ENCODE results near the gene SENP8.
"Not testable (repeated sequence)": the region's sequence is repeated elsewhere in the genome, so short reads cannot be mapped to it uniquely, and the experiment has no call there.

The SENP8 gene

DNA sequence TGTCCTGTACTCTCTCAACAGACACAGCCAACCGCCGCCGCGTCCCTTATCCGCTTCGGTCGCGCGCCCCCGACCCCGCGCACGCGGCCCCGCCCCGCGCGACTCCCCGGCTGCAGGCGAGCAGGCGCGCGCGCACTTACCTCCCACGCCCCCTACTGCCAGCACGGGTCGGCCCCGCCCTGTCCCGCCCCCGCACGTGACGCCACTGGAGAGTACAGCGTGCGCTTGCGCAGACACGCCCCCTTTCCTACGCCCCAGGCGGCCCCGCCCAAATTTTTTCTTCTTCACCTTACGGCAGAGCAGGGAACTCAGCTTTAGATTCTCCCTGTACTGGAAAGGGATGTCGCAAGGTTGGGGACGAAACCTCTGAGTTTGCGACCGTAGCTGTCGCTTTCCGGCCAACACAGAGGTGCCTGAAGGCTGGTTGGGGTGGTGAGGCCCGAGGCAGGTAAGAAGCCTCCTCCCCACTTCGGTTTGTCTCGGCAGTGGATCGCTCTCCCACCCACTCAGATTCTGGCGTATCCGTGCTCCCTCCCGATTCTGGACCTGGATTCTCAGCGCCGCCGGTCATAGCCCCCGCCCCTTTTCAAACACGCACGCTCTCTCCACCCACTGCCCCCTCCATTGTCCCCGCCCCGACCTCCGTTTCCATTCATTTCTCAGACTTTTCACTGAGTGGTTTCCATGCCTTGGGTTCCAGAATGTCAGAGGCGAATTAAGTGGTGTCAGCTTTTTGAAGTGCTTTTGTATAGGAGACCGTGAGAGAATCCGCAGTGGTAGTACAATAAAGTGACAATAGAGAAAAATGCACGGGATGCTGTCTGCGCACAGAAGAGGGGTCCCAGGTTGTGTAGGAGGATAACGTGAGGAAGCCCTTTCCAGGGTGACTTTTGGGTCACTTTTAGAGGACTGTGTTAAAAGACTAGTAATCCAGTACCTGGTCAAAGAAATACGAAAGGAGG, at the start of gene SENP8, which contains the start of gene MYO9A:
Gene SENP8, plus strand, starts transcription at position 387 of the 962 bp plus-strand sequence. CDS start 21,221 bp downstream, outside the sequence.
Gene MYO9A, minus strand, starts transcription at position 134 of the 962 bp plus-strand sequence. CDS start 71,587 bp downstream, outside the sequence.
- peak; percentile 87 for DNase-seq (ENCODE audit: low read depth)

DNA sequence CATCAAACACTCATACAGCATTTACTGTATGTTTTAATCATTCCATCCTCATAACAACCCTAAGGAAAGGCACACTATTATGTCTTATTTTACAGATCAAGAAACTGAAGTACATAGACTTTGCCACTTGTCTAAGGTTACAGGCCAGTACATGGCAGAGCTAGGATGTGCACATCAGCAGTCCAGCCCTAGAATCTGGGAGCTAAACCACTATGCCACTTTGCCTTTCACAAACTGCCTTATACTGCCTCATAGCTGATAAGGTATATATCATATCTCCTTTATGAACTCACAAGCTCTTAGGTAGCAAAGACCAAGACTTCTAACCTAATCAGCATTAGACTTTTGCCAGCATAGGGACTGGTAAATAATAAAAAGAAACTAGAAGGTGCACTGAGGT, 49.3 kb upstream of the SENP8 start:
- no peak for DNase-seq (ENCODE audit: low read depth)

DNA sequence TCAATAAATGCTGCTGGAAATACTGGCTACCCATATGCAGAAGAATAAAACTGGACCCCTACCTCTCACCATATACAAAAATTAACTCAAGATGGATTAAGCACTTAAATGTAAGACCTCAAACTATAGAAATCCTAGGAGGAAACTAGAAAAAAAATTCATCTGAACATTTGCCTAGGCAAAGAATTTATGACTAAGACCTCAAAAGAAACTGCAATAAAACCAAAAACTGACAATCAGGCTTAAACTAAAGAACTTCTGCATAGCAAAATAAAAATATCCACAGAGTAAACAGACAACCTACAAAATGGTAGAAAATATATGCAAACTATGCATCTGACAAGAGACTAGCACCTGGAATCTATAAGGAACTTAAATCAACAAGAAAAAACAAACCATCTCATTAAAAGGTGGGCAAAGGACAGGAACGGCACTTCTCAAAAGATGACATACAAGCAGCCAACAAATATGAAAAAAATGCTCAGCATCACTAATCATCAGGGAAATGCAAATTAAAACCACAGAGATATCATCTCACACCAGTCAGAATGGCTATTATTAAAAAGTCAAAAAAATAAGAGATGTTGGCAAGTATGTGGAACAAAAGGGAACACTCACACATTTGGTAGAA, 47.3 kb upstream of the SENP8 start:
- no peak for DNase-seq (ENCODE audit: low read depth)

DNA sequence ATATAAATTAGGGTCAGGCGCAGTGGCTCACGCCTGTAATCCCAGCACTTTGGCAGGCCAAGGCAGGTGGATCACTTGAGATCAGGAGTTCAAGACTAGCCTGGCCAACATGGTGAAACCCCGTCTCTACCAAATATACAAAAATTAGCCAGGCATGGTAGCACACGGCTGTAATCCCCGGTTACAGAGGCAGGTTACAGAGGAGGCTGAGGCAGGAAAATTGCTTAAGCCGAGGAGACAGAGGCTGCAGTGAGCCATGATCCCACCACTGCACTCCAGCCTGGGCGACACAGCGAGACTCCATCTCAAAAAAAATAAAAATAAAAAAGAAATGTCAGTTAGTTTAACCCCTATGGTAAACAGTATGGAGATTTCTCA, 46.8 kb upstream of the SENP8 start:
- DNase-seq (ENCODE audit: low read depth): not testable (repeated sequence)

DNA sequence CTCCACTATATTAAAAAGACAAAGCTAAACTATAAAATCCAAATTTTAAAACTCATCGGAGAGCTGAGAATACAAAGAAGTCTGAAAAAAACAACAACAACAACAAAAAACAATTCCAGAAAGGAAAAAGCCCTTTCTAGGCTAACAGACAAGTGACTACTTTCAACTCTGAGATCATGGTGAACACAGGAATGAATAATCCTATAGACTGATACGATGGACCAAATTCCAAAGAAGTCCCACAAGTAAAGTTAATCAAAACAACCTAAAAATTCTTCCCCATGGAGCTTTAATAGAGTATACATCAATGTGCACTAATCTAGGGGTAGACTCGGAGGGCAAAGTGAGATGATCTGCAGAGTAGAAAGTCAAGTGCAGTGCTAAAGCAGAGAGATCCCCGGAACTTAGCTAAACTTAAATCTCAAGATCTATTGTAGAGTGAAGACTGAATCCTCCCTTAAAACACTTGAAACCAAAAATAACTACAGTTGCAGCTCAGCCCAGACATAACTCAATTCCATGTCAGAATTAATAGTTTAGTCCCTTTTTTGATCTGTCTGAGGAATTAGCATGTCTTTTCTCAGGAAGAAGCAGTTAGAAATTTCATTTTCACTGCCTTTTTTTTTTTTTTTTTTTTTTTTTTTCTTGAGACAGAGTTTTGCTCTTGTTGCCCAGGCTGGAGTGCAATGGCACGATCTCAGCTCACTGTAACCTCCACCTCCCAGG, 43.7 kb upstream of the SENP8 start:
- no peak for DNase-seq (ENCODE audit: low read depth)

DNA sequence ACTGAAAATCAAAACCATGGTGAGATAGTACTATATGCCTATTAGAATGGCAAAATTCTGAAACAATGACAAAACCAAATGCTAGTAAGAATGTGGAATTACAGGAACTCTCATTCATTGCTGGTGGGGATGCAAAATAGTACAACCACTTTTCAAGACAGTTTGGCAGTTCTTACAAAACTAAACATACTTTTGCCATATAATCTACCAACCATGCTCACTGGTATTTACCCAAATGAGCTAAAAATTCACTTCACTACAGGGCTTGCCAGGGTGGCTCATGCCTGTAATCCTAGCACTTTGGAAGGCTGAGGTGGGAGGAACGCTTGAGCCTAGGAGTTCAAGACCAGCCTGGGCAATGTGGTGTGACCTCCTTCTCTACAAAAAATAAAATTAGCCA, 40.3 kb upstream of the SENP8 start:
- DNase-seq (ENCODE audit: low read depth): no peak

DNA sequence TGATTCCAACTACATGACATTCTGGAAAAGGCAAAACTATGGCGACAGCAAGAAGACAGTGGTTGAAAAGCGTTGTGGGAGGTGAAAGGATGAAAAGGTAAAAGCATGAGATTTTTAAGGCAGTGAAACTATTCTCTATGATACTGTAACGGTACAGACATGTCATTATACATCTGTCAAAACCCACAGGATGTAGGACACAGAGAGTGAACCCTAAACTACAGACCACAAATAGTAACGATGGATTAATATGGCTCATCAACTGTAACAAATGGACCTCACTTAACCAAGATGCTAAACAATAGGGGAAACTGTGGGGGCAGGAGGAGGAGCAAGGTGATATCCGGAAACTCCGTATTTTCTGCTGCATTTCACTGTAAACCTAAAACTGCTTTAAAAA, 39.3 kb upstream of the SENP8 start:
- DNase-seq (ENCODE audit: low read depth): no peak

DNA sequence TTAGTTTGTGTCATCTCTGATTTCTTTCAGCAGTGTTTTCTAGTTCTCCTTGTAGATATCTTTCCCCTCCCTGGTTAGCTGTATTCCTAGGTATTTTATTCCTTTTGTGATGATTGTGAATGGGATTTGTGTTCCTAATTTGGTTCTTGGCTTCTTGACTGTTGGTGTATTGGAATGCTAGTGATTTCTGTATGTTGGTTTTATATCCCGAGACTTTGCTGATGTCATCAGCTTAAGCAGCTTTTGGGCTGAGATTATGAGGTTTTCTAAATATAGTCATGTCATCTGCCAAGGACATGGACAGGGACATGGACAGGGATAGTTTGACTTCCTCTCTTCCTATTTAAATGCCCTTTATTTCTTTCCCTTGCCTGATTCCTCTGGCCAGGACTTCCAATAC, 36.0 kb upstream of the SENP8 start:
- no peak for DNase-seq (ENCODE audit: low read depth)

DNA sequence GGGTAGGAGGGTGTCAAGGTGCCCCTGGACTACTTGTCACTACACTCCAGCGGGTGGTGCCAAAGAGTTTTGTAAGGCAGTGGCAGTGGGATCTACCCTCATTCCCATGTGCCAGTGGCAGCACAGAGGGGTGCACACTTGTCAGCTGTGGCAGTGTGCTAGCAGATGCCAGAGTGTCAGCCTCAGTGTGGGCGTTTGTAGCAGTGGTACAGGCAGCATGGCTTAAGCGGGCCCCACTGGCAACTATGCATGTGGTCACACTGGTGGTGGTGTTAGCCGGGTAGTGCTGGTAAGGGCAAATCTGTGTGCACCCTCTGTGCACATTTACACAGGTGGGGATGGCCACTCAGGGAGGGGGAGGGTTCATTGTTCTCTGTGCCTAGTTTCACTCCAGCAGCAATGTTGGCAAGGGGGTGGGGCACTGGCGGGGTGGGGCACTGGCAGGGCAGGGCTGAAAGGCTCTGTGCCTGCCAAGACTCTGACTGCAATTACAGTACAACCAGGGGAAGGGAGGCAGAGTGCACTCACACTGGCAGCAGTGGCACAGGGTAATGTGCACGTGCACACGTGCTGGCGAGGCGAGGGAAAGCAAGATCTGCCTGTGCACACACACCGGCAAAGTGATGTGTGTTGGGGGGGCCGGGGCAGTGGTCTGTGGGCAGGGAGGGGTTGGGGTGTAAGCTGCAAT, 32.0 kb upstream of the SENP8 start:
- DNase-seq (ENCODE audit: low read depth): no peak

DNA sequence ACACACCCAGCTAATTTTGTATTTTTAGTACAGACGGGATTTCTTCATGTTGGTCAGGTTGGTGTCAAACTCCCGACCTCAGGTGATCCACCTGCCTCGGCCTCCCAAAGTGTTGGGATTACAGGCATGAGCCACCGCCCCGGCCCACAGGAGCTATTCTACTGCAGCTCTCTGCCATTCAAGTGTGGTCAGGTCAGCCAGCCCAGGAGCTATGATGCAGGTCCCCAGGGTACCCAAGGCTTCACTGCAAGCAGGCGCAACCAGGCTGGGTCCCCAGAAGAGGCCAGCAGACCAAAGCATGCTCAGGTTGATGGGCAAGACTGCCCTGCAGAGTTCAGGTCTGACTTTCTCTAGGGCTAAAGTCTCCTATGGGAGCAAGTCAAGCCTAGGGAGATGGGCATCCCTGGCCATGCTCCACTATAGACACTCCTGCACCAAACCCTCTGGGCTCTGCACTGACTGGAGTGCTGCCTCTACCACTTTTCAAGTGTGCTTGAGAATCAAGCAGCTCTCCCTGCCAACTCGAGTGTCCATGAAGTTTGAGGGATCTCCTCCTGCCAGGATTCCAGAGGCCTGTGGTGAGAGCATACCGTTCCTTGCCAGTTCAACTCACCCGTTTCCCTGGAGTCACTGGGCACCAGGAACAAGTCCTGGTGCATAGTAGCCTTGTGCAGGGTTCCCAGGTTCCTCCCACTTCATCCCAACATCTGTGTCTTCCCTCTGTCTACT, 31.1 kb upstream of the SENP8 start:
- DNase-seq (ENCODE audit: low read depth): no peak

DNA sequence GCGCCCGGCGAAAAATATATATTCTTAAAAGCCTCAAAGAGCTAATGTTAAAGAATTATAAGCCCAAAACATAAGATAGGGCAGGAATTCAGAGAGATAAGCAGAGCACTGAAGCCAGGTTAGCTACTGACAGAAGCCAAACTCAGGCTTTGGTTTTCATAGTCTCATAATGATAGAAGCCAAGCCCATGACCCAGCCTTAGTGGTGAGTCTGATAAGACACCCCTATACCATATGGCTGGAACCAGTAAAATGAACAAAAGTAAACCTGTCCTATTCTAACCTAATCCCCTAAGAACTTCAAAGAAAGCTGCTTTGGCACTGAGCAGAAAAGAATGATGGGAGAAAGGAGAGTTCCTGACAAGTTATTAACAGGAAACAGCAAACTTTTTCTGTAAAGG, 26.2 kb upstream of the SENP8 start:
- DNase-seq (ENCODE audit: low read depth): no peak

DNA sequence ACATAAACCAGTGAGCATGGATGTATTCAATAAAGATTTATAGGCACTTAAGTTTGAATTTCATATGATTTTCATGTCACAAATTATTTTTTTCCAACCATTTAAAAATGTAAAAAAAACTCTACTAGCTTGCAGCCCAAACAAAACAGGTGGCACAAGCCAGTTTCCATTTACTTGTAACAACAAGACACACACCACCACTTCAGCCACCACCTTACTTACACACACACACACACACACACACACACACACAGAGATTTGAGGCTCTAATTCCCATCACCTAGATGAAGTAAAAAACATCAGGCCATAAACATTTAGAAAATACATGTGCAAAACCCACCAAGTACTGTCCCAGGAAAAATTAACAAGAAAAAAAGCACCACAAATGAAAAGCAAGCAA, 25.5 kb upstream of the SENP8 start:
- DNase-seq (ENCODE audit: low read depth): no peak

DNA sequence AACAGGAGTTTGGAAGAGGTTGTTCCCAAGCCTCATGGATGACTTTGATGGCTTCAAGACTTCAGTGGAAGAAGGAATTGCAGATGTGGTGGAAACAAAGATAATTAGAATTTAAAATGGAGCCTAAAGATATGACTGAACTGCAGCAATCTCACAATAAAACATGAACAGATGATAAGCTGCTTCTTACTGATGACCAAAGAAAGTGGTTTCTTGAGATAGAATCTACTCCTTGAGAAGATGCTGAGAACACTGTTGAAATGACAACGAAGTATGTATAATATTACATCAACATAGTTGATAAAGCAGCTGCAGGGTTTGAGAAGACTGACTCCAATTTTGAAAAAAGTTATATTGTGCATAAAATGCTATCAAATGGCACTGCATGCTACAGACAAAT, 21.4 kb upstream of the SENP8 start:
- DNase-seq (ENCODE audit: low read depth): no peak

DNA sequence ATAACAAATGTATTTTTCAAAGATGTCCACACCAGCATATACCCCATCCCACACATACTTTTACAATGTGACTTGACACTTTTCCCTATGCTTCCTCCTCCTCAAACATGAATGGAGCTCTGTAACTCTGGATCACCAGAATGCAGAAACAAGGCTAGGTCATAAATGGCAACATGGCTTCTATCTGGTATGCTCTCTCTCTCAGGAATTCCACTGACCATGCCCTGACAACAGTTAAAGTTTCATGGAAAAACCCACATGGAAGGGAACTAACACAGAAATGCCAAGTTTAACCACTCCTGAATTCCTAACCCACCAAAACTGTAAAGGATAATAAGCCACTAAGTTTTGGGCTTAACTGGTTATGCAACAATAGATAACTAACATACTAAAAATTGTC, 20.2 kb upstream of the SENP8 start:
- no peak for DNase-seq (ENCODE audit: low read depth)

DNA sequence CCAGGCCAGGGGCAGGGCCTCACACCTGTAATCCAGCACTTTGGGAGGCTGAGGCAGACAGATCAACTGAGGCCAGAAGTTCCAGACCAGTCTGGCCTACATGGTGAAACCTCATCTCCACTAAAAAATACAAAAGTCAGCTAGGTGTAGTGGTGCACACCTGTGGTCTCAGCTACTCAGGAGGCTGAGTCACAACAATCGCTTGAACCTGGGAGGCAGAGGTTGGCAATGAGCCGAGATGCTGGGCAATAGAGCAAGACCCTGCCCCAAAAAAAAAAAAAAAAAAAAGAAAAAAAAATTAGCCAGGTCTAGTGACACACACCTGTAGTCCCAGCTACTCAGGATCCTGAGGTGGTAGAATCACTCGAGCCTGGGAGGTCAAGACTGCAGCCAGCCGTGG, 19.0 kb upstream of the SENP8 start:
- no peak for DNase-seq (ENCODE audit: low read depth)

DNA sequence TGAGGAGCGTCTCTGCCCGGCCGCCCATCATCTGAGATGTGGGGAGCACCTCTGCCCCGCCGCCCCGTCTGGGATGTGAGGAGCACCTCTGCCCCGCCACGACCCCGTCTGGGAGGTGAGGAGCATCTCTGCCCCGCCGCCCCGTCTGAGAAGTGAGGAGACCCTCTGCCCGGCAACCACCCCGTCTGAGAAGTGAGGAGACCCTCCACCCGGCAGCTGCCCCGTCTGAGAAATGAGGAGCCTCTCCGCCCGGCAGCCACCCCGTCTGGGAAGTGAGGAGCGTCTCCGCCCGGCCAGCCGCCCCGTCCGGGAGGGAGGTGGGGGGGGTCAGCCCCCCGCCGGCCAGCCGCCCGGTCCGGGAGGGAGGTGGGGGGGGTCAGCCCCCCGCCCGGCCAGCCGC, 17.7 kb upstream of the SENP8 start:
- not testable (repeated sequence) for DNase-seq (ENCODE audit: low read depth)

DNA sequence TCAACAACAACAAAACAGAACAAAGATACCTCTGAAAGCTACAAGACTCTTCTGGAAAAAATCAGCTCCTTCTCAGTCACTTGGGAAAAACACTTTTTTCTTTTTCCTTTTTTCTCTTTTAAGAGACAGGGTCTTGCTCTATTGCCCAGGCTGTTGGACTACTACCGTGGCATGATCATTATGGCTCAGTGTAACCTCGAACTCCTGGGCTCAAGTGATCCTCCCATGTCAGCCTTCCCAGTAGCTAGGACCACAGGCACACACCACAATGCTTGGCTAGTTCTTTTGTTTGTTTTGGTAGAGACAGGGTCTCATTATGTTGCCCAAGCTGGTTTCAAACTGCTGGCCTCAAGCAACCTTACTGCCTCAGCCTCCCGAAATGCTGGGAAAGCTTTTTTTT, 13.1 kb upstream of the SENP8 start:
- DNase-seq (ENCODE audit: low read depth): no peak

DNA sequence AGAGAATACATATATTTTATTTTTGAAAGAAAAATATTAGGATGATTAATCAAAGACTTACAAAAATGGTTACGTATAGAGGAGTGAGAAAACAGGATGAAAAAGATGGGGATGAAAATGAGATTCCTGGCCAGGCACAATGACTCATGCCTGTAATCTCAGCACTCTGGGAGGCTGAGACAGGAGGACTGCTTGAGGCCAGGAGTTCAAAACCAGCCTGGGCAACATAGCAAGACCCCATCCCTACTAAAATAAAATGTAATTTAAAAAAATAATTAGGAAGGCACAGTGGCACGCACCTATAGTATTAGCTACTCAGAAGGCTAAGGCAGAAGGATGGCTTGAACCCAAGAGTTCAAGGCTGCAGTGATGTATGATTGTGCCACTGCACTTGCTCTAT, 12.1 kb upstream of the SENP8 start:
- DNase-seq (ENCODE audit: low read depth): no peak

DNA sequence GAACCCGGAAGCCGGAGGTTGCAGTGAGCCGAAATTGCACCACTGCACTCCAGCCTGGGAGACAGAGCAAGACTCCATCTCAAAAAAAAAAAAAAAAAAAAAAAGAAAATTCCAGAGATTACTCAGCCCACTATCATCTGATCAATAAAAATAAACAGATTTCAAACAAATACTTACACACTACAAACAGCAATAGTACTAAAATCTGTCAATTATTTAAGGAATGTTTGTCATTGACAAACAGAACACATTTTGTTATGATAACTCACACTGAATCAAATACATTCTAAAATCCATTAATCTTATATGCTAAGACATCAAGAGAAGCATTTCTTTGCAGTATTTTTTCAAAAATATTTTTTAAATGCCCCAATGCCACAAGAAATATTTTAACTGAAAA, 7.8 kb upstream of the SENP8 start:
- no peak for DNase-seq (ENCODE audit: low read depth)

DNA sequence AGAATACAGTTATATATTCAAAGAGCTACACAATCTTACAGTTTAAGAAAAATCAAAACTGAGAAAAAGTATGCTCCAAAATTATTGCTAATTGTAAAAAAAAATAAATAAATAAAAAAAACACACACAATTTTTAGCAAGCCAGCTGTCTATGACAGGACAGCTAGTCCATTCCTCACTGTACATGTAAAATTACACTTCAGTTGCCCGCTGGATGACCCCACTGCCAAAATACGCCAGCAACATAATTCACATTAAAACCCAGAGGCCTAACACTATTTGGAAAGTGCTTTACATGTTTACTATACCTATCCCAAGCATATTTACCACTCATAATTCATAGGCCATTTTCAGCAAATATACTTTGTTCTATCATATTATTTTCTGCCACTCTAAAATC, 6.1 kb upstream of the SENP8 start:
- no peak for DNase-seq (ENCODE audit: low read depth)

DNA sequence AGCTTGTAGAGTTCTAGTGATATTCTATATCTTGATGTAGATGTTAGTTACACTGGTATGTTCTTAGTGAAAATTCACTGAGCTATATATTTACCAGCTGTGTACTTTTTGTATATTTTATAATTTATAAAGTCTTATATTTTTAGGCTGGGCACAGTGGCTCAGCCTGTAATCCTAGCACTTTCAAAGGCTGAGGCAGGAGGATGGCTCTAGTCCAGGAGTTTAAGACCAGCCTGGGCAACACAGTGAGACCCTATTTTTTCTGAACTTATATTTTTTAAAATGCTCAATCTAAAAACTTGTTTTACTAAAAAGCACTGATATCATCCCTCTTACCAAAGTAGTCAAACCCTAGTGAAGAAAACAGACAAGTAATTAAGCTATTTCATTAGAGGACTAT, 5.4 kb upstream of the SENP8 start:
- no peak for DNase-seq (ENCODE audit: low read depth)
